Adrenal gland (tissue), 12 donors: ENCODE data around the gene NEDD8. TPM values are rescaled to one million over a fixed set of nuclear protein-coding genes. Genes with fewer than 3 reads are reported as not detected.
A peak's percentile ranks its signal among the peaks of the same experiment; 100 is the strongest.

ENCODE experiments used
- DNase-seq, 7 donors: peaks; one replicate each; pipeline ENCODE4 v3.0.0-alpha.2; 2019 to 2020
- H3K27ac ChIP-seq, 5 donors: fragments of 200-600 bp; sonication (generic) in 4 of 5; 1 replicate in 3 of 5; 2 replicates in 2 of 5; pipeline versions ENCODE4 v1.5.1 to v1.8.0; 2016 to 2020; ENCODE audit warnings: mild to moderate bottlenecking in 1 of 5
- H3K27me3 ChIP-seq: fragments of 200-600 bp; 2 replicates; pipeline ENCODE4 v1.8.0; 2021
- H3K36me3 ChIP-seq, 2 donors: fragments of 200-600 bp; replicated peaks in 1 of 2; 1 replicate in 1 of 2; 2 replicates in 1 of 2; pipeline versions ENCODE4 v1.5.1 to v1.8.0; 2018 to 2022
- H3K4me1 ChIP-seq, 2 donors: fragments of 200-600 bp; replicated peaks in 1 of 2; 1 replicate in 1 of 2; 2 replicates in 1 of 2; pipeline versions ENCODE4 v1.5.1 to v1.8.0; 2018 to 2021
- H3K4me3 ChIP-seq, 4 donors: fragments of 200-600 bp; sonication (generic) in 3 of 4; one replicate each; pipeline ENCODE4 v1.5.1; 2016 to 2018
- H3K9me3 ChIP-seq, 3 donors: fragments of 200-600 bp; sonication (generic) in 1 of 3; replicated peaks in 1 of 3; 1 replicate in 2 of 3; 2 replicates in 1 of 3; pipeline versions ENCODE4 v1.5.1 to v1.8.0; 2016 to 2021
- POLR2A ChIP-seq, 2 donors: fragments of 450-650 bp; IDR thresholded peaks; one replicate each; pipeline ENCODE4 v1.6.1; 2017; ENCODE audit warnings: antibody characterized with exemption in 2 of 2, mild to moderate bottlenecking in 2 of 2, moderate library complexity in 1 of 2
- WGBS, 4 donors: extraction: QIAGEN DNeasy Blood & Tissue Kit in 2 of 4; methylation state at CpG; one replicate each; pipeline versions ENCODE4 v1.1.5 to v1.1.7; 2013 to 2017; 5-methylcytosine and 5-hydroxymethylcytosine counted together
- intact Hi-C, 2 donors: fragments of 100-400 bp; cut with DNase I; formaldehyde crosslinking; loops; one replicate each; pipeline versions ENCODE4 v1.14.1 to v1.15.0; 2022 to 2023
- polyA plus RNA-seq, 3 donors: library from polyadenylated mRNA; stranded (reverse); fragments of 200-250 nt in 2 of 3; fragments of 350-450 nt in 1 of 3; fragmentation: Illumina TruSeq in 1 of 3; extraction: RNeasy Lipid Tissue Mini Kit (QIAGEN cat#74804) in 1 of 3; gene quantifications; one replicate each; pipeline ENCODE4 v1.2.3, GENCODE V29; 2013 to 2014
- total RNA-seq, 9 donors: library from RNA; depleted of rRNA in 4 of 9; stranded (reverse); fragments of >200 nt in 4 of 9; fragments of 120-200 nt in 1 of 9; fragmentation: NEBNext Ultra II Directional in 1 of 9; extraction: Animal tissue kit (Norgen Biotek cat#: 25700) in 1 of 9; gene quantifications; one replicate each; pipeline versions ENCODE4 v1.1.0 to v1.2.4, GENCODE V29; 2013 to 2023
- TF ChIP-seq, protein P1 (sequence below), 6 experiments: fragments of 450-650 bp in 4 of 6; fragments of 200-600 bp in 2 of 6; sonication (generic) in 1 of 6; IDR thresholded peaks; 1 replicate in 5 of 6; 2 replicates in 1 of 6; pipeline versions ENCODE4 v1.5.1 to v1.8.0; 2016 to 2021; ENCODE audit warnings: antibody characterized with exemption in 6 of 6, mild to moderate bottlenecking in 2 of 6, moderate library complexity in 1 of 6
- donor health status: healthy with polysubstance abuse.
- donor health status: Bipolar disorder and iron deficiency.
- donor health status: DM: yes; HTN: yes; CAD: no.
- donor health status: DM: no; HTN: no; CAD: no.
- donor health status: DM: no; HTN: no; CAD: no.
- donor health status: DM: yes; HTN: yes; CAD: no.

NEDD8 gene
- total and polyA plus RNA-seq, 12 donors = 136 to 454 (median 216) TPM

DNA sequence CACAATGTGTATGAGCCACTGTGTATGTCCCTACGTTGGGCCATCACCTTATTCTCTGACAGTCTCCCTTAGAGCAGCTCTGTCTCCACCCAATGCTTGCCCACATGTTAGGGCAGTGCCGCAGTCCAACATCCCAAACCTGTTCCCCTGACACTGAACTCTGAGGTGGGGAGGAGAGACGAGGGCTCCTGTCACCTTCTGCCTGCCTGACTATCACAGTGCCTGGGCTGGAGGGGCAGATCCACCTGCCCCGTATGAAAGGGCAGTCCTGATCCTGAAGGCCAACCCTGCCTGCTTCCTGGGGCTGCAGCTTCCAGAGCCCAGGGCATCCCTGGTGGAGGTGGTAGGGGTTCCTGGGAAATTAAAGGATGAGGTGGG is 28.6 kb upstream of the NEDD8 start:
- H3K9me3 ChIP-seq = no peaks in the 10 kb centered on the region
- no peak overlapping the region for H3K4me3 ChIP-seq
- no peaks in the 10 kb centered on the region for H3K36me3 ChIP-seq
- intact Hi-C loops = no loop called here
- no peaks in the 10 kb centered on the region for H3K27me3 ChIP-seq
- 59 to 91% (median 83%) methylated on average over 2 to 4 of the region's 4 CpGs for WGBS, 4 donors
- no peaks in the 10 kb centered on the region for H3K4me1 ChIP-seq
- H3K27ac ChIP-seq = no peak overlapping the region
- TF ChIP-seq, protein P1, sequence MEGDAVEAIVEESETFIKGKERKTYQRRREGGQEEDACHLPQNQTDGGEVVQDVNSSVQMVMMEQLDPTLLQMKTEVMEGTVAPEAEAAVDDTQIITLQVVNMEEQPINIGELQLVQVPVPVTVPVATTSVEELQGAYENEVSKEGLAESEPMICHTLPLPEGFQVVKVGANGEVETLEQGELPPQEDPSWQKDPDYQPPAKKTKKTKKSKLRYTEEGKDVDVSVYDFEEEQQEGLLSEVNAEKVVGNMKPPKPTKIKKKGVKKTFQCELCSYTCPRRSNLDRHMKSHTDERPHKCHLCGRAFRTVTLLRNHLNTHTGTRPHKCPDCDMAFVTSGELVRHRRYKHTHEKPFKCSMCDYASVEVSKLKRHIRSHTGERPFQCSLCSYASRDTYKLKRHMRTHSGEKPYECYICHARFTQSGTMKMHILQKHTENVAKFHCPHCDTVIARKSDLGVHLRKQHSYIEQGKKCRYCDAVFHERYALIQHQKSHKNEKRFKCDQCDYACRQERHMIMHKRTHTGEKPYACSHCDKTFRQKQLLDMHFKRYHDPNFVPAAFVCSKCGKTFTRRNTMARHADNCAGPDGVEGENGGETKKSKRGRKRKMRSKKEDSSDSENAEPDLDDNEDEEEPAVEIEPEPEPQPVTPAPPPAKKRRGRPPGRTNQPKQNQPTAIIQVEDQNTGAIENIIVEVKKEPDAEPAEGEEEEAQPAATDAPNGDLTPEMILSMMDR (IDR thresholded peaks at IDR 0.05) = no peak
- no peak for TF ChIP-seq POLR2A (IDR thresholded peaks at IDR 0.05)
- DNase-seq = no peak

DNA sequence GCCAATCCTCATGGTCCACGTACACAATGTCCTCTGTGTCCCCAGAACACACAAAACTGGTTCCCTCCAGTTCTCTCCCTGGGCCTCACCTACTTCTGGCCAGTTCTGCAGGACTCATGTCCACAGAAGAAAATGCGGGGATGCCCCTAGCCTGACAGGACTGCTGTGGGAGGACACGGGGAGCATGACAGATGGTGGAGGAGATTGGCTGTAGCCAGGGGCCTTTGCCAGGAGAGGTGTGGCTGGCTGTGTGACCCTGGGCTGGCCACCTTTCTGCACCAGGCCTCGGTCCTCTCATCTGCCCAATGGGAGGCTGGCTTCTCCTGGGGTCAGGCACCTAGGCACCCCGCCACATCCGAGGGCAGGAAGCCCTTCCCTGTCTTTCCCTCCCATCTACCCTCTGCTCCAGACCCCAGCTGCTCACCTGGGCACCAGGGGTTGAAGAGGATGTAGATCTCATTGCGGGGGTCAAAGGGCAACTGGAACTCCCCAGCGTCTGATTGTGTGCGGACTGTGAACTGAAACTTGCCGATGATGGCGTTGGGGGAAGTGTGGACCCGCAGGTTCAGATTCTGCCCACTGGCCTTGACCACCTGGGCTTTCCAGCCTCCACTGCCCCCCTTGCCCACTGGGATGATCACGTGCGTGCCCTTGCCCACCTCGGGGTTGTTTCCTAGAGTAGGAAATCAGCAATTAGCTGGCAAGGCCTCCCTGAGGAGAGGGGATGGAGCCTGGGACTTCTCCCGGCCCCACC is 28.0 kb upstream of the NEDD8 start:
- TF ChIP-seq, protein P1 (IDR thresholded peaks at IDR 0.05) = no peak
- TF ChIP-seq POLR2A (IDR thresholded peaks at IDR 0.05) = no peak
- 84 to 87% (median 87%) methylated on average over 9 to 16 of the region's 16 CpGs for WGBS, 4 donors
- Histone ChIP-seq H3K27ac (peak overlapping the region in 1 of 5 donors; percentile 68), H3K4me3 (no peak overlapping the region), H3K9me3 (no peaks in the 10 kb centered on the region), H3K27me3 (no peaks in the 10 kb centered on the region), H3K36me3 (no peaks in the 10 kb centered on the region), H3K4me1 (no peaks in the 10 kb centered on the region)
- intact Hi-C loops = no loop called here
- DNase-seq = no peak

DNA sequence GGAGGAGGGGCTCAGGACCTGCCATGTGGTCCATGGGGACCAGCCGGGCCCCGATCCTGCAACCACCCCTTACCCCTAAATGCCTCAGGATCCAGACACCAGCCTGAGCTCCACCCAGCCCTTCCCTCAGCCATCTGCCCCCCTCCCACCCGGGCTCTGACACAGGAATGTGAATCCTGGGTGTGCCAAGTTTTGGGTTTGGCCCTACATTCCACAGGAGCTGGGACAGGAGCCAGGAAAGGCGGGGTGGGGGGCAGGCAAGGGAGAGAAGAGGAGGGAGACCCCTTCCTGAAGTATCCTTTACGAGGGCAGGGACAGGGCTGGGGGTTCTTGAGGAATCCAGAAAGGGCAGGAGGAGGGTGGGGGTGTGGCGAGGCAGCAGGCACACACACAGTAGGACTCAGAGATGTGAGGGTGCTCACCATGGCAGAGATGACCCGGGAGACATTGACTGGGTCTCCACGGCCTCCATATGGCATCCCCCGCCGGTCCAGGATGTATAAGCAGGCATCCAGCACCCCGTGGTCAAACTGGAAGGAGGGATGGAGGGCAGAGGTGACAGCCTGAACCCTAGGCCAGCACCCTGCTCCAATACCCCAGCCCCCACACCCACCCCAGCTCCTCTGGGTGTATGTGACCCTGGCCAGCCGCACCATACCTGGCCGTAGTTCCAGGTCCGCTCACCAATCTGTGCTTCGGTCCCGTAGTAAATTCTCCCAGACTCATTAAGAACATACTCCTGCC is 27.3 kb upstream of the NEDD8 start:
- no peaks in the 10 kb centered on the region for H3K36me3 ChIP-seq
- intact Hi-C loops = no loop called here
- H3K27ac ChIP-seq = peak overlapping the region in 1 of 5 donors; percentile 68

More for the DNA sequence above, 27.3 kb upstream of the NEDD8 start:
- no peak for TF ChIP-seq POLR2A (IDR thresholded peaks at IDR 0.05)
- TF ChIP-seq, protein P1 (IDR thresholded peaks at IDR 0.05) = no peak
- 80 to 90% (median 85%) methylated on average over 11 to 16 of the region's 16 CpGs for WGBS, 4 donors
- Histone ChIP-seq H3K9me3 (no peaks in the 10 kb centered on the region), H3K4me1 (no peaks in the 10 kb centered on the region), H3K4me3 (no peak overlapping the region), H3K27me3 (no peaks in the 10 kb centered on the region)
- peak in 1 of 7 donors; percentile 40 for DNase-seq
